Measurements from ENCODE around the gene POLA2. TPM values are rescaled to one million over a fixed set of nuclear protein-coding genes. Genes with fewer than 3 reads are reported as not detected.
A peak's percentile ranks its signal among the peaks of the same experiment; 100 is the strongest.

Gene POLA2
- total RNA-seq, 1 experiment from 2014 or later, result 37.7 TPM

GRCh38 chr11:65214212-65214845 lies 47.4 kb upstream of the POLA2 start:
- TF ChIP-seq CTCF (conservative IDR thresholded peaks at IDR 0.05), result no peak
- Histone ChIP-seq H2BK5ac (ENCODE audit: insufficient read length, low read length) (no peak overlapping the region), H4K91ac (ENCODE audit: insufficient read length, low read depth, low read length) (no peak overlapping the region), H3K56ac (ENCODE audit: insufficient read length, low read depth, low read length) (no peak overlapping the region), H3K4ac (ENCODE audit: low read depth, low read length) (no peak overlapping the region), H3K9ac (ENCODE audit: extremely low read depth, insufficient read length, low read length) (peak overlapping the region; percentile 12), H2AFZ (ENCODE audit: low read length) (no peak overlapping the region), H3K79me1 (ENCODE audit: insufficient read depth, low read depth, low read length, poor library complexity, severe bottlenecking) (no peaks in the 10 kb centered on the region), H3K14ac (ENCODE audit: insufficient read depth, low read length) (no peak overlapping the region; the same call in 1 of the 2 replicates), H3K27me3 (ENCODE audit: insufficient read depth, low read length) (no peaks in the 10 kb centered on the region), H3K18ac (ENCODE audit: insufficient read length, low read depth, low read length) (peak overlapping the region; percentile 37), H3K9me3 (ENCODE audit: control insufficient read depth, low read depth, low read length) (no peaks in the 10 kb centered on the region), H3K4me2 (ENCODE audit: insufficient read depth, insufficient read length, low read length) (peak overlapping the region; percentile 50), H4K8ac (replicated peaks; ENCODE audit: insufficient read length, low read depth, low read length) (no peak overlapping the region), H4K20me1 (ENCODE audit: control insufficient read depth, insufficient read depth, insufficient read length) (no peaks in the 10 kb centered on the region), H2BK120ac (ENCODE audit: low read depth, low read length, poor library complexity, severe bottlenecking) (no peak overlapping the region), H2BK15ac (ENCODE audit: low read depth, low read length) (no peak overlapping the region), H3K23ac (ENCODE audit: insufficient read length, low read depth, low read length) (no peak overlapping the region), H2BK12ac (ENCODE audit: insufficient read length, low read depth, low read length) (no peak overlapping the region), H3K23me2 (ENCODE audit: insufficient read length, low read depth, low read length, poor library complexity, severe bottlenecking) (peaks cover 6% of the 10 kb centered on the region), H3T11ph (ENCODE audit: low read length) (no peak overlapping the region), H2BK20ac (ENCODE audit: low read depth, low read length, poor library complexity, severe bottlenecking) (no peak overlapping the region), H4K5ac (ENCODE audit: insufficient read length, low read depth, low read length) (no peak overlapping the region), H3K27ac (ENCODE audit: insufficient read length, low read depth, low read length) (no peak overlapping the region), H3K79me2 (ENCODE audit: insufficient read depth, low read length) (no peaks in the 10 kb centered on the region), H3K4me1 (ENCODE audit: insufficient read depth, low read length) (peaks cover 8% of the 10 kb centered on the region; the same call in 1 of the 2 replicates), H2AK5ac (ENCODE audit: insufficient read length, low read length) (no peak overlapping the region)
- Mint-ChIP-seq H3K27me3 (ENCODE audit: low read depth) (no peaks in the 10 kb centered on the region), H3K27ac (peak overlapping the region in 2 of 3 experiments; percentile 80 to 85; a peak in 5 of 7 replicates), H3K9me3 (peaks cover 0 to 3% of the 10 kb centered on the region in 2 experiments; a peak in 1 of 5 replicates), H3K36me3 (ENCODE audit: insufficient read depth in 1 of 3, low read depth in 3 of 3) (peaks cover under 1 to 24% (median 20%) of the 10 kb centered on the region in 3 experiments; a peak in 6 of 7 replicates), H3K4me3 (peak overlapping the region in 1 of 2 experiments; percentile 68; a peak in 3 of 5 replicates), H3K4me1 (peaks cover 27 to 53% of the 10 kb centered on the region in 2 experiments)
- WGBS (ENCODE audit: extremely low coverage, insufficient read length, low lambda C conversion rate), result no CpG with 5 or more reads among the region's 16 CpGs
- no peak for DNase-seq

All from H9 (cell line).